NOMO-1 (cell line): ENCODE measurements around the gene ZNF841.
"Not testable (repeated sequence)": the region's sequence is repeated elsewhere in the genome, so short reads cannot be mapped to it uniquely, and the experiment has no call there.

ENCODE experiments used
- DNase-seq, 2 experiments: peaks; one replicate each; lab custom pipeline; 2025; ENCODE audit not compliant: unreplicated experiment in 2 of 2; lab: John Stamatoyannopoulos, UW

ZNF841 gene

DNA sequence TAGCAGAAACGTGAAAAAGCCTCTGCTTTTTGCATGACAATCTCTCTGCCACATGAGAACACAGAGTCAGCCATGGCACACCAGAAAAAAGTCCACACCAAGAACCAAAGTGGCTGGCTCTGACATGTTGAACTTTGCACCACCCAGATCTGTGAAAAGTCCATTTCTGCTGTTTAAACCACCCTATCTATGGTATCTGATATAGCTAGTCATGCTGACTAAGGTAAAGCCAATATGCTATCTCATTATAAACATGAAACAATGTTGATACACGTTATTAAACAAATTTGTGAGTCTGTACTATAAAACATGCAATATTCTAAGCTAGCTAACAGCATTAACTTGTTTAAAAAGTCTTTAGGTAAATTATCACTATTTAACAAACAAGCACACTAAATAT lies 25.9 kb downstream of the ZNF841 start:
- no peak for DNase-seq

- DNase-seq, result no peak
These were observed 29.2 kb downstream of the ZNF841 start for GRCh38 chr19:52066258-52066863.

DNA sequence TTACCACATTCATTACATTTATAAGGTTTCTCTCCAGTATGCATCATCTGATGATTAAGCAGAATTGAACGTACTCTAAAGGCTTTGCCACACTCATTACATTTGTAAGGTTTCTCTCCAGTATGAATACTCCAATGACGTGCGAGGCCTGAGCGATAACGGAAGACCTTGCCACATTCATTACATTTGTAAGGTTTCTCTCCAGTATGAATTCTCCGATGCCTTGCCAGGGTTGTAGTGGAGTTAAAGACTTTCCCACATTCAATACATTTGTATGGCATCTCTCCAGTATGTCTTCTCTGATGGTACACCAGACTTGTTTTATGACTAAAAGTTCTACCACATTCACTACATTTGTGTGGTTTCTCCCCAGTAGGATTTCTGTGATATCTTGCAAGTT lies 30.2 kb downstream of the ZNF841 start:
- no peak for DNase-seq

- not testable (repeated sequence) for DNase-seq
These were observed 39.1 kb downstream of the ZNF841 start for GRCh38 chr19:52056480-52056879.

DNA sequence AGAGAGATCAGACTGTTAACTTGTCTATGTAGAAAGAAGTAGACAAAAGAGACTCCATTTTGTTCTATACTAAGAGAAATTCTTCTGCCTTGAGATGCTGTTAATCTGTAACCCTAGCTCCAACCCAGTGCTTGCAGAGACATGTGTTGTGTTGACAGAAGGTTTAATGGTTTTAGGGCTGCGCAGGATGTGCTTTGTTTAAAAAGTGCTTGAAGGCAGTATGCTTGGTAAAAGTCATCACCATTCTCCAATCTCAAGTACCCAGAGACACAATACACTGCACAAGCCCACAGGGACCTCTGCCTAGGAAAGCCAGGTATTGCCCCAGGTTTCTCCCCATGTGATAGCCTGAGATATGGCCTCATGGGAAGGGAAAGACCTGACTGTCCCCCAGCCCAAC lies 43.8 kb downstream of the ZNF841 start:
- not testable (repeated sequence) for DNase-seq

GRCh38 chr19:52048555-52049501 lies 46.7 kb downstream of the ZNF841 start, which contains the start of gene ZNF432:
ZNF432 (minus strand) TSS chr19:52048838; CDS start chr19:52046868, 1,970 bp downstream.
- peak; percentile 91 to 93 for DNase-seq

- DNase-seq, result no peak
These were observed 56.4 kb downstream of the ZNF841 start for GRCh38 chr19:52039169-52039568.

DNA sequence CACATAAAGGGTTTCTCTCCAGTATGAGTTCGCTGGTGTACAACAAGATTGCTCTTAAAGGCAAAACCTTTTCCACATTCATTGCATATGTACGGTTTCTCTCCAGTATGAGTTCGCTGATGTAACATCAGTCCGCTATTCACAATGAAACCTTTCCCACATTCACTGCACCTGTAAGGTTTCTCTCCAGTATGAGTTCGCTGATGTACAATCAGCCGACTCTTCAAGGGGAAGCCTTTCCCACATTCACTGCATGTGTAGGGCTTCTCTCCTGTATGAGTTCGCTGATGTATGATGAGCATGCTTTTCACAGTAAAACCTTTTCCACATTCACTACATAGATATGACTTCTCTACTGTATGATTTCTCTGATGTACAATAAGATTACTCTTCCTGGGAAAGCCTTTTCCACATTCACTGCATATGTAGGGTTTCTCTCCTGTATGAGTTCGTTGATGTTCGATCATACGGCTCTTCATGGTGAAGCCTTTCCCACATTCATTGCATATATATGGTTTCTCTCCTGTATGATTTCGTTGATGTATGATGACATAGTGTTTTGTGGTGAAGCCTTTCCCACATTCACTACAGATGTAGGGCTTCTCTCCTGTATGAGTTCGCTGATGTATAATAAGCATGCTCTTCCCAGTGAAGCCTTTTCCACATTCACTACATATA lies 61.4 kb downstream of the ZNF841 start:
- no peak for DNase-seq

- DNase-seq, result no peak
These were observed 66.8 kb downstream of the ZNF841 start for GRCh38 chr19:52028780-52029123.

DNA sequence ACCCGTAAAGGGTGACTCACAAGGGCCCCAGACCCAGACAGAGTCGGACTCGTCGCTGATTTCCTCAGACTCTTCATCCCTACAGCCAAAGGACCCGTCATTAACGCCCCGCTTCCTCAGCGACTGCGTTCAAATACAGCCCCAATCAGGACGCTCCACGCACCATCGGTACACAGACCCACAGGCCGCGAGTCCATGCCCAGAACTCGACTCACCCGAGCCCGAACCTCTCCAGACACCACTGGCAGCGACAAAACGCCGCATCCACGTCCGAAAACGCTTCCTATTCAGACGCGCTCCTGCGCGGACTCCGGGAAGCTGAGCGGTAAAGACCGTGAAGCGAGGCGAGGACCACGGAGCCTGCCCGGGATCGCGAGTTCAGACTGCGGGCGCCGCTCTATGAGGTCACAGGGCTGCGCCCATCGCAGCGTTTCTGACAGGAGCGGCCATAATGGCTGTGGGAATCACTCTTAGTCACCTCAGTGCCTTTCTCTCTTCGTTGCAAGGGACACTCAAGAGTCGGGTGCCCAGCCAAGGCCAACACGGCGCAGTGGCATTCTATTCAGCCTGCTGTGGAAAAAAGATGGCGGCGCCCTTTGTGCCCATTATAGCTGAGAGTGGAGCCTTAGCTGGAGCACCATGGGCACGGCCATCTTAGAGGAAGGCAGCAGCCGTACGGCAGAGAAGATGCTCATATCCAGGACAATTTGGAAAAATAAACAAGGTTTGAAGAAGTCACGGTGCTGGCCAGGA lies 67.4 kb downstream of the ZNF841 start, which contains the start of gene ZNF614:
TSS of gene ZNF614 (minus strand) at position 353 of the 753 bp plus-strand sequence. CDS start 2,634 bp downstream, outside the sequence.
- peak; percentile 81 to 89 for DNase-seq

- DNase-seq, result not testable (repeated sequence)
These were observed 69.1 kb downstream of the ZNF841 start for GRCh38 chr19:52026255-52026990.

- DNase-seq, result not testable (repeated sequence)
These were observed 71.1 kb downstream of the ZNF841 start for GRCh38 chr19:52024478-52024877.

GRCh38 chr19:52022193-52022592 lies 73.4 kb downstream of the ZNF841 start:
- DNase-seq, result no peak

DNA sequence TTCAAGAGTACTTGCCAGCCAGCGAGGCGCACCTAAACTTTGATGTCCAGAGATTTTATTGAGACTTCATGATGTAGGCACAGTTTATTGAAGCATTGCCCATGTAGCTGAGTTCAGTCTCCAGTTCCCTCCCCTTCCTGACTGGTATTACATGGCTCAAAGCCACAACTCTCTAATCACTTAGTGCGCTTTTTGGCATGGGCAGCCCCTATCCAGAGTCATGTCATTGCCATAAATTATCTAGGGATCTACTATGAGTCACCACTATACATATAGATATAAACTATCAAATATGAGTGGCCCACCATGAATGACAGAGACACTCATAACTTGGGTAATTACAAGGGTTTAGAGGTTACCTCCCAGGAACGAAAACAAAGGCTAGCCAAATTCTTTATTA lies 75.1 kb downstream of the ZNF841 start:
- no peak for DNase-seq
